ENCODE measurements around the gene MAK.

GRCh38 chr6:10877012-10877411, 38.7 kb upstream of the MAK start:
- TF ChIP-seq, protein P1, sequence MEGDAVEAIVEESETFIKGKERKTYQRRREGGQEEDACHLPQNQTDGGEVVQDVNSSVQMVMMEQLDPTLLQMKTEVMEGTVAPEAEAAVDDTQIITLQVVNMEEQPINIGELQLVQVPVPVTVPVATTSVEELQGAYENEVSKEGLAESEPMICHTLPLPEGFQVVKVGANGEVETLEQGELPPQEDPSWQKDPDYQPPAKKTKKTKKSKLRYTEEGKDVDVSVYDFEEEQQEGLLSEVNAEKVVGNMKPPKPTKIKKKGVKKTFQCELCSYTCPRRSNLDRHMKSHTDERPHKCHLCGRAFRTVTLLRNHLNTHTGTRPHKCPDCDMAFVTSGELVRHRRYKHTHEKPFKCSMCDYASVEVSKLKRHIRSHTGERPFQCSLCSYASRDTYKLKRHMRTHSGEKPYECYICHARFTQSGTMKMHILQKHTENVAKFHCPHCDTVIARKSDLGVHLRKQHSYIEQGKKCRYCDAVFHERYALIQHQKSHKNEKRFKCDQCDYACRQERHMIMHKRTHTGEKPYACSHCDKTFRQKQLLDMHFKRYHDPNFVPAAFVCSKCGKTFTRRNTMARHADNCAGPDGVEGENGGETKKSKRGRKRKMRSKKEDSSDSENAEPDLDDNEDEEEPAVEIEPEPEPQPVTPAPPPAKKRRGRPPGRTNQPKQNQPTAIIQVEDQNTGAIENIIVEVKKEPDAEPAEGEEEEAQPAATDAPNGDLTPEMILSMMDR (IDR thresholded peaks at IDR 0.05) = no peak
- TF ChIP-seq ZFX (IDR thresholded peaks at IDR 0.05; ENCODE audit: borderline replicate concordance) = no peak
